MCF 10A (cell line): ENCODE results near the gene TTC21B. TPM values are rescaled to one million over a fixed set of nuclear protein-coding genes. Genes with fewer than 3 reads are reported as not detected.

Source experiments
- BruUV-seq: library from RNA; stranded (reverse); fragments of 400-500 nt; replicated peaks from 2 replicates; lab custom pipeline; 2021; lab: Mats Ljungman, UMichigan
- CTCF ChIA-PET: fragments of 300-600 bp; sonication (Branson Sonifier 250); formaldehyde crosslinking; extraction: SDS; loops from one replicate; lab custom pipeline; 2021; ENCODE audit warnings: antibody characterized with exemption, inconsistent platforms; lab: Yijun Ruan, JAX
- POLR2A ChIA-PET: fragments of 300-600, 350-650 bp; sonication (Branson Sonifier 250); formaldehyde crosslinking; extraction: SDS; loops from one replicate; lab custom pipeline; 2020; ENCODE audit warnings: antibody characterized with exemption, inconsistent platforms; lab: Yijun Ruan, JAX
- DNase-seq: peaks from one replicate; pipeline ENCODE4 v3.0.0-alpha.2; 2018; ENCODE audit not compliant: unreplicated experiment
- H3K27ac Mint-ChIP-seq: one replicate; pipeline ENCODE4 v1.8.0; 2022; ENCODE audit warnings: mild to moderate bottlenecking, low read depth, mixed read lengths; ENCODE audit not compliant: unreplicated experiment
- H3K27me3 Mint-ChIP-seq: one replicate; pipeline ENCODE4 v1.8.0; 2022; ENCODE audit warnings: mixed read lengths; ENCODE audit not compliant: insufficient read depth, unreplicated experiment
- H3K36me3 Mint-ChIP-seq: one replicate; pipeline ENCODE4 v1.8.0; 2022; ENCODE audit warnings: mild to moderate bottlenecking, moderate library complexity, mixed read lengths; ENCODE audit not compliant: insufficient read depth, unreplicated experiment
- H3K4me1 Mint-ChIP-seq: one replicate; pipeline ENCODE4 v1.8.0; 2022; ENCODE audit warnings: mixed read lengths; ENCODE audit not compliant: insufficient read depth, unreplicated experiment
- H3K4me3 Mint-ChIP-seq: one replicate; pipeline ENCODE4 v1.8.0; 2022; ENCODE audit warnings: mild to moderate bottlenecking, moderate library complexity, mixed read lengths; ENCODE audit not compliant: unreplicated experiment
- H3K9me3 Mint-ChIP-seq: one replicate; pipeline ENCODE4 v1.8.0; 2022; ENCODE audit warnings: mixed read lengths; ENCODE audit not compliant: unreplicated experiment
- intact Hi-C: fragments of 100-400 bp; cut with micrococcal nuclease; formaldehyde crosslinking; loops from 2 replicates; pipeline ENCODE4 v1.14.1; 2022
- total RNA-seq: library from RNA; stranded (reverse); gene quantifications from 2 replicates; pipeline ENCODE4 v1.2.3, GENCODE V29; 2022
- TF ChIP-seq, protein P1 (sequence below): fragments of 200-600 bp; IDR thresholded peaks from one replicate; pipeline ENCODE4 v1.8.0; 2022; ENCODE audit warnings: antibody characterized with exemption, mild to moderate bottlenecking; ENCODE audit not compliant: unreplicated experiment

Gene TTC21B
- total RNA-seq, 1 experiment from 2014 or later, result 9.8 TPM

DNA sequence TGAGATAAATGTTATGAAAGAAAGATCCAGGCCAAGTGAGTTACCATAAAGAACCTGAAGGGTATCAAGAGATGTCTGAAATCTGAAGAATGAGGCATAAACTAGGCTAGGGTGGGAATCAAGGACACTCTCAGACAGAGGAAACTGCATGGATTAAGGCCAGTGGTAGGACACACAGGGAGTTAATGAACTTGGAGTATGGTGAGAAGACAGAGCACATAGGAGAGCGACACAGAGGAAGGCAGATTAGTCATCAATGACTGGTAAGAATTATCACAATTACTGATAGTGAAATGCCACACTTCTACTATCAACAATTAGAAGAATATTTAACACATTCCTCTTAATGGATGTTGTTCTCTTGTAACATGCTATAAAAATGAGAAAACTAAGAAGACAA is 76.9 kb downstream of the TTC21B start:
- Mint-ChIP-seq H3K9me3 (no peaks in the 10 kb centered on the region), H3K27me3 (no peaks in the 10 kb centered on the region), H3K4me3 (no peak overlapping the region), H3K4me1 (peaks cover 13% of the 10 kb centered on the region), H3K36me3 (peaks cover 14% of the 10 kb centered on the region), H3K27ac (peak overlapping the region; percentile 68)
- BruUV-seq, result no TSS peak
- TF ChIP-seq, protein P1, sequence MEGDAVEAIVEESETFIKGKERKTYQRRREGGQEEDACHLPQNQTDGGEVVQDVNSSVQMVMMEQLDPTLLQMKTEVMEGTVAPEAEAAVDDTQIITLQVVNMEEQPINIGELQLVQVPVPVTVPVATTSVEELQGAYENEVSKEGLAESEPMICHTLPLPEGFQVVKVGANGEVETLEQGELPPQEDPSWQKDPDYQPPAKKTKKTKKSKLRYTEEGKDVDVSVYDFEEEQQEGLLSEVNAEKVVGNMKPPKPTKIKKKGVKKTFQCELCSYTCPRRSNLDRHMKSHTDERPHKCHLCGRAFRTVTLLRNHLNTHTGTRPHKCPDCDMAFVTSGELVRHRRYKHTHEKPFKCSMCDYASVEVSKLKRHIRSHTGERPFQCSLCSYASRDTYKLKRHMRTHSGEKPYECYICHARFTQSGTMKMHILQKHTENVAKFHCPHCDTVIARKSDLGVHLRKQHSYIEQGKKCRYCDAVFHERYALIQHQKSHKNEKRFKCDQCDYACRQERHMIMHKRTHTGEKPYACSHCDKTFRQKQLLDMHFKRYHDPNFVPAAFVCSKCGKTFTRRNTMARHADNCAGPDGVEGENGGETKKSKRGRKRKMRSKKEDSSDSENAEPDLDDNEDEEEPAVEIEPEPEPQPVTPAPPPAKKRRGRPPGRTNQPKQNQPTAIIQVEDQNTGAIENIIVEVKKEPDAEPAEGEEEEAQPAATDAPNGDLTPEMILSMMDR, result no peak
- intact Hi-C loops, result no loop called here
- ChIA-PET POLR2A (no interaction called here), CTCF (interaction anchor here (0.7 kb wide), 1 partner anchor 585 kb away, joined by 3 read pairs; no protein-coding TSS in a partner anchor)
- no peak for DNase-seq

DNA sequence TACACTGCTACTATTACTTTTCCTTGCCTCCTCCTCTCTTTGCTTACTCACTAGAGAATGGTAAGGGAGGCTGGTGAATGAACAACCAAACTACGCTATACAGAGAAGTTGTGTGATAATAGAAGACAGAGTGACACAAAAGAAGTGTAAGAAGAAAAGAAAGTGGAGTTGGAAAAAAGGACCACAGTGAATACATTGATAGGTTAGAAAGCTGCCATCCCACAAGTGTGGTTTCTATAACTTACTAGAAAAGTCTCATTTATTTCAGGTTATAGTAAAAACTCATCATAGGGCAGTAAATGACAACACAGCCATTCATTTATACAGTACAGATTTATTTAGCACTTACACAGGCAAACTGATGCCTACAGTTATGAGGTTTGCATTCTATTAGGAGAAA is 77.3 kb downstream of the TTC21B start:
- peaks cover 13% of the 10 kb centered on the region for H3K36me3 Mint-ChIP-seq
- ChIA-PET CTCF (no interaction called here), POLR2A (no interaction called here)
- intact Hi-C loops, result no loop called here
- BruUV-seq, result no TSS peak
- TF ChIP-seq, protein P1, result no peak
- H3K4me1 Mint-ChIP-seq, result peaks cover 13% of the 10 kb centered on the region
- peak overlapping the region; percentile 68 for H3K27ac Mint-ChIP-seq
- no peaks in the 10 kb centered on the region for H3K27me3 Mint-ChIP-seq
- no peak overlapping the region for H3K4me3 Mint-ChIP-seq
- no peak for DNase-seq
- no peaks in the 10 kb centered on the region for H3K9me3 Mint-ChIP-seq

DNA sequence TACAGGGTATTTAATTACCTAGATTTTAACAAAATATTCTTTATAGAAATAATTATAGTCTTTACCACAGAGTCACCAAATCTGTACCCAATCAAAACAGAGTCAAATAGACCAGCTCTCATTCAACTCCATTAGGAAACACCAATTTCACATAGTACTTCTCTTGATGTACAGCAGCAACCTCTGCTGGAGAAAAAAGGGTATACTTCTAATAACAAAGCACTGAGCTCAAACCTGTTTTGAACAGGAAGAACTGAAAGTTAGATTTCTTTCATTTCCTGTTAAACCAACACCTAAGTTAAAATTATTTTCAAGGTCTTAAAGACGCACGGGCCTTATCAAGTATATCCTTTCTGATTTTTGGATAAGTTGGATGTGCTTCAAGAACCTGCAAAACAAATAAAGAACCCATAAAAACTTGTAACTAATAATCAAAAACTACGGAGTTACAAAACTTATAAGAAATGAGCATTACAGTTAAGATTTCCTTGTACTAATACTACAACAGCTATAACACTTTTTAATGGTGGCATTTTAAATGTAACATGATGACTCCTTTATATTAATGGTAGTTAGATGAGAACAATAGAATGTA is 79.0 kb downstream of the TTC21B start:
- ChIA-PET POLR2A (interaction anchor here (0.5 to 3.3 kb wide), 4 partner anchors 12 to 468 kb away, joined by 3 to 25 read pairs (median 4); partner anchors contain the start of gene GALNT3), CTCF (interaction anchor here (0.6 to 5.6 kb wide), 37 partner anchors 8 to 635 kb away, joined by 3 to 60 read pairs (median 3); partner anchors contain the start of genes GALNT3 and SCN2A)
- H3K4me3 Mint-ChIP-seq, result no peak overlapping the region
- intact Hi-C loops, result loop anchor here (1.0 to 5.0 kb wide), 4 partner anchors 81 to 473 kb away; no protein-coding TSS in a partner anchor
- no peaks in the 10 kb centered on the region for H3K27me3 Mint-ChIP-seq
- peaks cover 7% of the 10 kb centered on the region for H3K36me3 Mint-ChIP-seq
- DNase-seq, result peak; percentile 63
- TF ChIP-seq, protein P1, result peak; percentile 68
- H3K27ac Mint-ChIP-seq, result no peak overlapping the region
- no peaks in the 10 kb centered on the region for H3K9me3 Mint-ChIP-seq
- H3K4me1 Mint-ChIP-seq, result peaks cover 13% of the 10 kb centered on the region
- no TSS peak for BruUV-seq

DNA sequence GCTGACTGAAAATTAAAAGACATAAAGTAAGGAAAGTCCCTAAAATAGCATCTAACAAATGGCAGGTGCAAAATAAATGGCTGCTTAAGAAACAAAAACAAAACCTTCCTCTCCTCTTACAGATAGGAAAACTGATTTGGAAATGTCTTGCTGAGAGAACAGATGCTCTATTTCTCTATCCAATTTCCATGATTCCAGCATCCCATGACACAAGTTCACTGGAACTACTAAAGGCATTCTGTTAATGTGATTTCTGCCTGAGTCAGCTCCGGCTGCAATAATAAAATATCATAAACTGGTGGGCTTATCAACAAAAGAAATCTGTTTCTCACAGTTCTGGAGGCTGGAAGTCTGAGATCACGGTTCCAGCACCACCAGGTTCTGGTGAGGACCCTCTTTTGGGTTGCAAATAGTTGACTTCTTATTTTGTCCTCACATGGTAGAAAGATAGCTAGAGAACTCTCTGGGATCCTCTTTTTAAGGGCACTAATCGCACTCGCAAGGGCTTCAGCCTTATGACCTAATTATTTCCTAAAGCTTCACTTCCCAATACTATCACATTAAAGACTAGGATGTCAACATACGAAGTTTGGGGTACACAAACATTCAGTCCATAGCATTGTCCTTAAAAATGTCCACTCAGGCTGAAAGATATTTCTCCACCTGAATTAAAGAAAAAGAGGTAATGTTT is 81.3 kb downstream of the TTC21B start:
- H3K4me3 Mint-ChIP-seq, result no peak overlapping the region
- H3K4me1 Mint-ChIP-seq, result peaks cover 7% of the 10 kb centered on the region
- intact Hi-C loops, result loop anchor here (5.0 kb wide), 1 partner anchor 315 kb away; no protein-coding TSS in a partner anchor
- POLR2A ChIA-PET, result interaction anchor here (3.3 kb wide), 1 partner anchor 78 kb away, joined by 25 read pairs; the partner anchor contains the start of gene GALNT3
- no peak for DNase-seq
- no peaks in the 10 kb centered on the region for H3K9me3 Mint-ChIP-seq
- BruUV-seq, result no TSS peak
- TF ChIP-seq, protein P1, result no peak
- peaks cover 7% of the 10 kb centered on the region for H3K36me3 Mint-ChIP-seq
- H3K27ac Mint-ChIP-seq, result no peak overlapping the region
- CTCF ChIA-PET, result interaction anchor here (0.9 to 5.6 kb wide), 3 partner anchors 26 to 469 kb away, joined by 3 to 60 read pairs (median 4); no protein-coding TSS in a partner anchor
- no peaks in the 10 kb centered on the region for H3K27me3 Mint-ChIP-seq
